Measurements from ENCODE around the gene PSMD13.

DNA sequence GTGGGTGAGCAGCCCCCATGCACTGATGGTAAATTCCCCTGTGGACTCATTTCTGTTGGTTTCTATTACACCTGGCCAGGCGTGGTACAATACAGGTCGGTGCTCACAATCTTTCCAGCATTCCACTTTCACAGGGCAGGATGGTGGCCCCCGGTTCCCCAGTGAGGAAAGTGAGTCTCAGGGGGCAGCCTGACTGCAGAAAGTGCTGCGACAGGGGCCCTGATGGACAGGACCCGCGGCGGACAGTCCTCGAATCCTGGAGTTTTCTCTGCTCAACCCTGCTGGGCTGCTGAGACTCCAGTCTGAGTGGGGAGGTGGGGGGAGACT, 49.1 kb downstream of the PSMD13 start:
- TF ChIP-seq, protein P1, sequence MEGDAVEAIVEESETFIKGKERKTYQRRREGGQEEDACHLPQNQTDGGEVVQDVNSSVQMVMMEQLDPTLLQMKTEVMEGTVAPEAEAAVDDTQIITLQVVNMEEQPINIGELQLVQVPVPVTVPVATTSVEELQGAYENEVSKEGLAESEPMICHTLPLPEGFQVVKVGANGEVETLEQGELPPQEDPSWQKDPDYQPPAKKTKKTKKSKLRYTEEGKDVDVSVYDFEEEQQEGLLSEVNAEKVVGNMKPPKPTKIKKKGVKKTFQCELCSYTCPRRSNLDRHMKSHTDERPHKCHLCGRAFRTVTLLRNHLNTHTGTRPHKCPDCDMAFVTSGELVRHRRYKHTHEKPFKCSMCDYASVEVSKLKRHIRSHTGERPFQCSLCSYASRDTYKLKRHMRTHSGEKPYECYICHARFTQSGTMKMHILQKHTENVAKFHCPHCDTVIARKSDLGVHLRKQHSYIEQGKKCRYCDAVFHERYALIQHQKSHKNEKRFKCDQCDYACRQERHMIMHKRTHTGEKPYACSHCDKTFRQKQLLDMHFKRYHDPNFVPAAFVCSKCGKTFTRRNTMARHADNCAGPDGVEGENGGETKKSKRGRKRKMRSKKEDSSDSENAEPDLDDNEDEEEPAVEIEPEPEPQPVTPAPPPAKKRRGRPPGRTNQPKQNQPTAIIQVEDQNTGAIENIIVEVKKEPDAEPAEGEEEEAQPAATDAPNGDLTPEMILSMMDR (IDR thresholded peaks at IDR 0.05) = no peak
- TF ChIP-seq ZFX (IDR thresholded peaks at IDR 0.05; ENCODE audit: borderline replicate concordance) = no peak
